ENCODE results near the gene RBPJ.
"Not testable (repeated sequence)": the region's sequence is repeated elsewhere in the genome, so short reads cannot be mapped to it uniquely, and the experiment has no call there.

Gene RBPJ

DNA sequence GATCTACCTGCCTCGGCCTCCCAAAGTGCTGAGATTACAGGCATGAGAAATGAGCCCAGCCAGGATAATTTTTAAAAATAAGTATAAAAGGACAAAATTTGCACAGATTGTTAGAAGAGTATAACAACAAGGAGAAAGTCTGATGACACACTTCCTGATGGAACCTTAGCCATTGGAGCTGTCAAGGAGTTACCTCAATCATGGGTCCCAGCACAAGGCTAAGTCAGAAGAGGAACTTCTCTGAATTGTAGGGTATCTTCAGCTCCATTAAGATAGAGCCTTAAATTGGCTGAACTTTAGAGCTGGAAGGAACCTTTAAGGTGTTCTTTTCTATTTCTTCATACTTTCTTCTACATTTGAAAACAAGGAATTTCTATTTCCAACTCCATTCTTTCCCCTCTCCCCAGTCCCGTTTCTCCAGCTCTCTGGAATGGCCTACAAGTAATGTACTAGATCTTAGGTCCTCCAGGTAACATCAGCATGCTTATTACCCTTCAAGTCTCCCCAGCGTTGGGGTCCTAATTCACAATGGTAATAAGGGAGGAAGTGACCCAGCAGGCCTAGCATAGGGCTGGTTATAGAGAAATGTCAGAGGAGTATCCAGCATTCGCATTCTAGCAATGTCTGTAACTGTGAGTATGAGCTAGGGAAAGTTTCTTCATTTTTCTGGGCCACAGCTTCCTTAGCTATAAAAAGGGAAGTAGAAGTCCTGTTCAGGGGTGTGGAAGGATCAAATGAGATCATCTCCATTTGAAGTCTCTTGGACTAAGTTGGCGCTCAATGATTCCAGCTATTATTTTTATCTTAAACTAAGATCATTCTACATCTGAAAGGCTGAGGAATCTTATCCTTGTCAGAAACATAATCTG lies 18.5 kb upstream of the RBPJ start:
- DNase-seq = no peak

DNA sequence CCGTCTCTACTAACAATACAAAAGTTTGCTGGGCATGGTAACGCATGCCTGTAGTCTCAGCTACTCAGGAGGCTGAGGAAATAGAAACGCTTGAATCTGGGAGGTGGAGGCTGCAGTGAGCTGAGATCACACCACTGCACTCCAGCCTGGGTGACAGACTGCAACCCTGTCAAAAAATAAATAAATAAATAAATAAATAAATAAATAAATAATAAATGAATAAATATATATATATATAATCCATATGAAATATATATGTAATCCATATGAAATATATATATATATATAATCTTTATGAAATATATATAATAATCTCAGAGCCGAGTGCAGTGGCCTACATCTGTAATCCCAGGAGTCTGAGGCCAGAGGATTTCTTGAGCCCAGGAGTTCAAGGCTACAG lies 17.8 kb upstream of the RBPJ start:
- DNase-seq = no peak

DNA sequence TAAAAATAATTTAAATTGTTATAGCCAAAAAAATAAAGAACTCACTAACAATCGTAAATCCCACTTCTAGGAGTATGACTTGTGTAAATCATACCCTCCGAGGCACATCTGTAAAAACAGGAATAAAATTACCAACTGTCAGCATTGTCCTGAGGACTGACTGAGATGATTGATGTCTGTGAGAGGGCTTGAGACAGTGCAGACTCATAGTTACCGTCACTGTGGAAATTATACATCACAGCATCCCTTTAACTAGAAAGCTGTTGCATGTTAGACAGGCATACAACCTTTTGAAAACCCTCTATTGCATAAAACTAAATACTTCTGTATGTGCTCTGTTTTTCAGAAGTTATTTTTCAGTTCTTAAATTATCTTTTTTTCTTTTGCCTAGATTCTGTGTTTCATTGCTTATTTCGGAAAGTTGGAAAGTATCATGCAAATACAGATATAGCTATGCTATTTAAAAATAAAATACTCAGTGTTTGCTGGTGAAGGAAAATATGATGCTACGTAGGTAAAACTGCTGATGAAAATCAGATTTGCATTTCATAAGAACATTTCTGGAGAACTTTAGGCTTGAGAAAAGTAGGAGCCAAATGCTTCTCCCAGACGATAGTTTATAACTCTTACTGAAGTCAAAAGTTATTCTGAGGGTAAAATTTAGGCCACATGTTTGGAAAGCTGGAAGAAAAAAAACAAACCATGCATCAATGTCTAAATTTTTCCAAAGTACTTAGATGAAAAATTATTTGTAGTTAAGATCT lies 13.6 kb upstream of the RBPJ start:
- no peak for DNase-seq

DNA sequence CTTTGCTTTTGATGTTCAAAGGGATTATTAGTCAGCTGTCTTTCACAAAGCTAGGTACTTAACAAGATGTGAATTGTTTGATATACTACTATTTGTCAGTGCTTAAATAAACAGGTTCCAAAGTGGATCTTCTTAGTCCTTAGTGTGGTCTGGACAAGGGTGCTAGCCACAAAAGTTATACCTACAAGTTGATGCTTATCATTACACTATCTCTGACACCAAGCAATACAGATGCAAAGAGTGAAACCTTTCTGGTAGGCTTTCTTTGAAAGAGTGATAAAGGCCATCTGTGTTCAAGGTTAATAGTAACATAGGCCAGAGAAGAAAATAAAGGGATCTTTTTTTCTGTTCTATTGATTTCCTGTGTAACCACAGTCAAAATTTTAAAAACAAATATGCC lies 12.2 kb upstream of the RBPJ start:
- DNase-seq = no peak

DNA sequence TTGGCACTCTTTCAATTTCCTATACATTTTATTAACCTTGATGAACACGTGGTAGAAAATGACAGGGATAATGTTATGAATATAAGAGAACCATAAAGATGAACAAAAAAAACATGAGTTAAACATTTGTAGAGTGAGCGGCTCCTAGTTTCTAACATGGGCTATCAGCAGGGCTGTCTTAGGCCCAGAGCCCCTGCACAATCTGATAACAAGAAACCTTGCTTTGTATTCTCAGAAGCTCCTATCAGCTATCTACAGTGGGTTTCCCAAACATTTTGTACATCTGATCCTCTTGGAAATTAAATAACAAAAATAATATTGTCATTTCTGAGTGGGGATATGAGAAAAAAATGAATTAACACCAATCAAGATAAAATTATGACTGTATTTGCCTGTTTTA lies 10.6 kb upstream of the RBPJ start:
- no peak for DNase-seq

DNA sequence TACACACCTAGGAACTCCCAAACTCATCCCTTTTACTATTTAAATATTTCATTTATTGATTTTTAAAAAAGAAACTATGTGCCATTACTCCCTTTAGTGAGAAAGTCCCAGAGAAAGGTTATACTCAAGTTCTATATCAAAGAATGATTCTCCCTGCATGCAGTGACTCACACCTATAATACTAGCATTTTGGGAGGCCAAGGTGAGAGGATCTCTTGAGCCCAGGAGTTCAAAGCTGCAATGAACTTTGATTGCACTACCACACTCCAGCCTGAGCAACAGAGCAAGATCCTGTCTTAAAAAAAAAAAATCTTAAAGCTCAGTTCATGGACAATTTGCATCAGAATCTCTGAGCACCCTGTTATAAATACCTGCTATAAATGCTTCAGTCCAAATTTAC lies 9.2 kb upstream of the RBPJ start:
- no peak for DNase-seq

DNA sequence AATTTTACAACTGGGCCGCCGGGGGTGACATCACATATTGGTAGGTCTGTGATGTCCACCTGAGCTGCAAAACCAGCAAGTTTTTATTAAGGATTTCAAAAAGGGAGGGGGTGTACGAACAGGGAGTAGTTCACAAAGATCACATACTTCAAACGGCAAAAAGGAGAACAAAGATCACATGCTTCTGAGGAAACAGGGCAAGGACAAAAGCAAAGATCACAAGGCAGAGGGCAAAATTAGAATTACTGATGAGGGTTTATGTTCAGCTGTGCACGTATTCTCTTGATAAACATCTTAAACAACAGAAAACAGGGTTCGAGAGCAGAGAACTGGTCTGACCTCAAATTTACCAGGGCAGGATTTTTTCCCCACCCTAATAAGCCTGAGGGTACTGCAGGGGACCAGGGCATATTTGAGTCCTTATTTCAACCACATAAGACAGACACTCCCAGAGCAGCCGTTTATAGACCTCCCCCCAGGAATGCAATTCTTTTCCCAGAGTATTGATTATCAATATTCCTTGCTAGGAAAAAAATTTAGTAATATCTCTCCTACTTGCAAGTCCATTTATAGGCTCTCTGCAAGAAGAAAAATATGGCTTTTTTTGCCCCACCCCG lies 5.4 kb upstream of the RBPJ start:
- DNase-seq = not testable (repeated sequence)

DNA sequence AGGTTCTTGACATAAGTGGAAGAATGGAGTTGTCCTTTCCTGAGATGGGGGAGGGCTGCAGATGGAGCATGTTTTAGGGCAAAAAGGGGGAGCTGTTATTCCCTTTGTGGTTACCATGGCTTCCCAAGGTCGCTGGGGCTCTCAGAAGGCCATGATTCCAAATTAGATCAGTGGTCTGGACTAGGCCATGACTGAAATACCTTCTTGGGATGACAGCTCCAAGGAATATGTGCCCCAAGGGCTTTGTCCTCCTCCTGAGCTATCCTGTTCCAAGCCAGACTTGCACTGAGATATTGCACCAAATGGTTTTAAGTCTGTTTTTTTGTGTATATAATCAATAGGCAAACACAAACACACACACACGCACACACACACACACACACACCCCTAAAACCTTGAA lies 3.0 kb upstream of the RBPJ start:
- DNase-seq = no peak

DNA sequence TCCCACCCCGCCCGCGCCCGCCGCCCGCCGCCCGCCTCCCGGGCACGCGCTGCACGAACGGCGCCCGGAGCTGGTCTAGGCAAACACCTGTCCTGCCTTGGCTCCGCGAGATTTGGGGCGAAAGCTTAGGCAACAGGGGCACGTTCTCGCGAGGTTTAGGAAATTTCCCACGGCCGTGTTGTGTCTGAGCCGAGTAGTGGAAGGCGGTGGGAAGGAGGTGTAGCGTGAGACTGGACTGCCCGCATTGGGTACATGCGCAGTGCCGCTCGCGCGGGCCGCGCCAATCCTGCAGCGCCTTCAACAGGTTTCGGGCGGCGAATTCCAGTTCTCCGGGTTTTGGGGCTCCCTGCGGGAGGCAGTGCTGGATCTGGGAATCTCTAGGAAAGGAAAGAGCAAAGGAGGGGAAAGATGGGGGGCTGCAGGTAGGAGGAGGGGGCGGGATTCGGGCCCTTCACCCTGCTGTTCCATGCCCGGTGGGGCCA lies 1.3 kb upstream of the RBPJ start:
- DNase-seq = peak; percentile 98

DNA sequence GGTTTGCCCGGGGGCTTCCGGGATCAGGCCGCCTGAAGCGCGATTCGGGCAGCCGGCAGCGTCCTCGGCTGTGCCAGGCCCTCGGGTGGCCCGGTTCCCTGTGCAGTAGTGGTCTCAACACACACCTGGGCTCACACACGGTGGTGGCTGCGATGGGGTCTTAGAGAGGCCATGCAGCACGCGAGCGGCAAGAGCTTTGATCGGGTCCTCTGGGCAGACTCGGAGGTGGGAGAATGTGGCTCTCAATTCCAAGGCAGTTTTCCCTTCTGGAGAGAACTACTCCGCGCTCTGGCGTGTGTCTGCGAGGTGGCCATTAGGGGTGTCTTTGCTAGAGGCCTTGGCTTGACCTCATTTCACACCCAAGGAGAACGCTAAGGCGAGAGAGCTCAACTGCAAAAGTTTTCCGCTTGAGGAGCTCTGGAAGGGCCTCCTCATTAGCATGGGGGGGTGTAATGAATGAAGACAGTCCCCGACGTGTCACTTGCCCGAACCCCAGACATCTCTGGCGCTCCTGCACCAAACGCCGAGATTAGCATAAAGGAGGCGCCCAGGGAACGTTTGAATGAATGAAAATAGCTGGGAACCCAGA lies 771 bp upstream of the RBPJ start:
- DNase-seq = no peak

DNA sequence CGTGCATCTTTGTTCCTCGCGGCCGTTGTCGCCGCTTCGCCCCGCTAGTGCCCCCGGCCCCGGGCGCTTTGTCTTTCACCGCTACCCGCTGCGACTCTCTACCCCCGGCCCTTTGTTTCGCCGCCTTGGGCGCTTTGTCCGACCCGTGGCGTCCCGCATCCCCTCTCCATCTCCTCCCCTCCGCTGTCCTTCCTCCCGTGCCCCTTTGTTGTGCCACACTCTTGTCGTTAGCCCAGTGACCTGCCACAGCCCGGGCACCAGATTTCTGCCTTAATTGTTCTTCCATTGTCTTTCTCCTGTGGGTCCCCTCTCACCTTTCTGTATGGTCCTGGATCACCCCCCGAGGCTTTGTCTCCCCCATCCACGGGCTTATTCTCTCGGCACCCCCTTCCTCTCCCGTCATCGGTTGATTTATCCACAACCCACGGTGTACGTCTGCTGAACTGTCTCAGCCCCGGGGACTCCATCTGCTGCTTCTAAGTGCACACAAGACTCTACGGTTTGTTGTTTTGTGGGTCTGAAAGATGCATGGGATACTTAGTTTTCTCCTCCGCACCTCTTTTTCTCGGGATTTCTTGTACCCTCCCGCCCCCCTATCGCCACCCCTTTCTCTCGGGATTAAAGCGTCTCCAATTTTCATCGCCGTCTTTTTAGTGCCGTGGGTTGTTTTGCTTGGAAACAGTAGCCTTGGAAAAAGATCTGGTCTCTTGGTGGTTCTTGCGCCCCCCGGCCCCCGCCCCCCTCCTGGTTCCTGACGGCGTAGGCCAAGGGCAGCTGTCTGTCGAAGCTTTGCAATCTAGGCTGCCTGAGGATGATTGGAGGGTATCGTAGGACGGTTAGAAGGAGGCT lies 783 bp downstream of the RBPJ start:
- peak; percentile 72 for DNase-seq

DNA sequence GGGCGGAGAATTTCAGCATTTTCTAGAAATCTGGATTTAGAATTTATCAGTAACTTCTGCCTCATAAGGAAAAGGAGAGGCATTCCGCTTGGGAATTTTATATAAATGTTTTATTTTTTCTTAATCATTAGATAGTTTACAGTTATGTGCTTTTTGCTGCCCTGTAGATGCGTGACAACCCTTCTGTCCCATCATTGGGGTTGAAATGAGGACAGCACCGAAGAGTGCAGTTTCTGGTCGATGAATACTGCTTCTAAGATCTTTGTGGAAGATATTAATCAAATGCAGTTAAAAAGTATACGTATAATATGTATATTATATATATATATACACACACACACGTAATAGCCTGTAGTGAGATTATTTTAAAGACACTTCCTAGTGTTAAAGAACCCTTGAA lies 1.5 kb downstream of the RBPJ start:
- DNase-seq = no peak

DNA sequence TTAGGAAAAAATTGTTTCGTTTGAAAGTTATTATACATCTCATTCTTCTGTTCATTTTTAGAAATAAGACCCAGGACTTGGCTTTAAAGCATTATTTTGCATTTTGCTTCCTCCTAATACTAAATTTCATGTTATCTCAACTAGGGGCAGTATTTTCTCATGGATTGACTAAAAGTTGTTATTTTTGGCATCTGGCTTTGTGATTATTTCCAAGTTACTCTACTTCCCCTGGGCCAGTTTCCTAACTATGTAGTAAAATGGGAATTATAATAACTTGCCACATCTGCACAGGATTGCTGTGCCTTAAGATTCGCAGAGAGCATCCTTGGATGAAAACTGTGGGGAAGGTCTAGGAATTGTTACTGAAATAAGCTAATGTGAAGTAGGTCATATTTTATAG lies 3.0 kb downstream of the RBPJ start:
- DNase-seq = no peak

DNA sequence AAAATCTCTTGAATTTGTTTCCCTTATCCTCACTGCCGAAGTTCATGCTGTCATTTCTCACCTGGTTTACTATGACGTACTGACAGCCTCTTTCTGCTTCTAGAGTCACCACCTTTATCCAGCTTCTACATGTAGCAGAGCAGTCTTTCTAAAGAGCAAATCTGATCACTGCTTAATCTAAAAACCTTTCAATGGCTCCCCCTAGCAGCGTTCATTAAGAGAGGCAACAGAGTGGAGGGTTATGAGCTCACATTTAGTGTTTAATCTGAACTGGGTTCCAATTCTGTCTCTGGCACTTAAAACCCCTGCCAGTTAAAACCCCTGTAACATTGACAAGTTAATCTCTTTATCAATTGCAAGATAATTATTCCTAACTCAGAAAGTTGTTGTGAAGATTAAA lies 4.4 kb downstream of the RBPJ start:
- DNase-seq = no peak

DNA sequence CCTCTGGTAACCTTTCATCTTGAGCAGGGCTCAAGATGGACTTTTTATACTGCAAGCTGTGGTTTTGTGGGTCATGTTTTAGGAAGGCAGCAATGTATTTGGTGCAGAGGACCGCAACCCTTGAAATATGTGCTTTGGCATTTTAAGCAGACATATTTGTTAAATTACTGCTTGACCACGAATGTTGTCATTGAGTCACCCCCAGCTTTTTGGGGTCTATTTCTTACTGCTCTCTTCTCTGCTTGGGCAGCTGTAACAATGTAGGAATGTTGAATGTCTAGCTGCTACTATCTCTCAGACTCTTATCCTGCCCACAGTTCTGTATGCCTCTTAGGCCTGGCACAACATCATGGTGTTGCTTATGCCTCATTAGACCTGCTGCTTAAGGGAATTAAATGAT lies 6.0 kb downstream of the RBPJ start:
- no peak for DNase-seq

DNA sequence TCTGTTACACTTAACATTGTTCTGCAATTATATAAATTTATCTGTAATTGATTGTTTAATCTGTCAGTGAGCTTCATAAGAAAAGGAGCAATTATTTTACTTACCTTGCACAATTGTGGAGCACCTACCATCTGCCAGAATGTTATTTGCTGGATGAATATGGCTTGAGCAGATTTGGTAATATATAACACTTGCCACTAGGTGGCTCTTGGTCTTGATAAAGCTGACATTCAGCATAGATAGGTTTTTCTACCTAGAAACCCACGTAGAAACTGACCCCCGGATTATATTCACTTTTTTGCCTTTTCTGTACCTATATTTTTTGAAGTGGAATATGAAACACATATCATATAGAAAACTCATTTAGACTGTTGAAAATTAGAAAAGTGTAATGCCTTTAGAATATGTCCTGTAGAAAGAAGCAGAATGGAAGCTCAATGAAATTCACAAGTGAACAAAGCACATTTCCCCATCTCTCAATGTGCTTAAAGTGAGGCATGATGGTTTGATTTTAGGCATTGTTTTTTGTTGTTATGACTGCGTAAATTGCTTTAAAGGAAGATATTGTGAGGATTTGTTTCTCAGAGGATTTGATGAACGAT lies 9.5 kb downstream of the RBPJ start:
- no peak for DNase-seq

DNA sequence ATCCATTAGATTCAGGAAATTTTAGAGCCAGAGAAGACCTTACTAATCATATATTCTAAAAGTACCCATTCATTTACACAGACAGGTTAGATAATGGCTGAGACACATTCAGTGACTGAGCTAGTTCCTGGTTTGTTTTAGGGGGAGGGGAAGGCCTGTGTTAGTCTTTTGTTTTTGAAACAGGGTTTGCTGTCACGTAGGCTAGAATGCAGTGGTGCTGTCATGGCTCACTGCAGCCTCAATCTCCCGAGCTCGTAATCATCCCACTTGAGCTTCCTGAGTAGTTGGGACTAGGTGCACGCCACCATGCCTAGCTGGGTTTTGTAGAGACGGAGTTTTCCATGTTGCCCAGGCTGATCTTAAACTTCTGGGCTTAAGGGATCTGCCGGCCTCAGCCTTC lies 10.1 kb downstream of the RBPJ start:
- no peak for DNase-seq

DNA sequence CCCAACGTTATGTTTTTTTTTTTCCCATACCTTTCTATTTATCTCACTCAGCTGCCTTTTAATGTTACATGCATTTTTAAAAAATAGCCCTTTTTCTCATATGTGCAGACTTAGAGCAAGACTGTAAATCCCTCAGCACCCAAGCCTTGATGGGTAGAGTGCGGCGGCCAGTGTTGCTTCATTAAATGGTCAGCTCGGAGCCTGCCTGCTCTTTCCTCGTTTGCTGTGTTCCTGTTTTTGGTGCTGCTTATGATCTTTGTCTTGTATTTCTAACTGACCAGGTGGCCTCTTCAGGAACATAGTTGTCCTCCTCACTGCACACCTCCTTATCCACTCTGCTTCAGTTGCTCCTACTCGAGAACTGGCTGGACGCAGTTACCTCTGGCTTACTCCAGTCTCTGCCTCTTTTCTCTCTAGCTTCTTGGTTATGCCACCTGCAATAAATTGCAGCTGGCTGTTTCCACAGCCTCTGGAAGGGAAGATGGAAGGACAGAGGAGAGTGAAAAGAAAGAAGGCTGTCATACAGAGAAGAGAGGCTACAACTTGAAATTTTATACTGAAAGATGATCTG lies 10.7 kb downstream of the RBPJ start:
- DNase-seq = no peak

DNA sequence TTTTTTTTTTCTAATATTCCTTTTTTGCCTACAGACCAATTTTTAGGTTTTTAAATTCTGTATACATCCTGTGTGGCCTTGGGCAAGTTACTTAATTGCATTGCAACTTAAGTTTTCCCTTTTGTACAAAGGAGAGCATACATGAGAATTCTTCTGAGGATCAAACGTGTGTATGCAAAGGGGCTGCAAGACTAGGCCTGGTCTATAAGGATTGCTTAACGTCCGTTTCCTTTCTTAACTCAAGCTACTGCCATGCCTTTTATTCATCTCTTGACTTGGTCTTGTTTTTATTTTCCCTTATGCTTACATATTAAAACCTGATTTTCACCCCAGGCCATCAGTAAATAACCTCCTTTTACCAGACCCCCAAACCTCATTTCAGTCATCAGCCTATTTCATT lies 13.6 kb downstream of the RBPJ start:
- DNase-seq = no peak

DNA sequence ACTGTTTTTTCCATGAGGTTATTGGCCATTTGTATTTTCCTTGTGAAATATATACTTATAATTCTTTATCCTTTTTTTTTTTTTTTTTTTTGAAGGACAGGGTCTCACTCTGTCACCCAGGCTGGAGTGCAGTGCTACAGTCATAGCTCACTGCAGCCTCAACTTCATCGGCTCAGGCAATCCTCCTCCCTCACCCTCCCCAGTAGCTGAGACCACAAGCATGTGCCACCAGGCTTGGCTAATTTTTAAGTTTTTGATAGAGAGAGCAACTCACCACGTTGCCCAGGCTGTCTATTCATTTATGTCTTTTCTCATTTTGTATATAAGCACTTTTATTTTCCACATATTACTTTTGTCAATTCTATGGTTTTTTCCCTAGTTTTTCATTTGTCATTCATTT lies 16.8 kb downstream of the RBPJ start:
- DNase-seq = no peak

DNA sequence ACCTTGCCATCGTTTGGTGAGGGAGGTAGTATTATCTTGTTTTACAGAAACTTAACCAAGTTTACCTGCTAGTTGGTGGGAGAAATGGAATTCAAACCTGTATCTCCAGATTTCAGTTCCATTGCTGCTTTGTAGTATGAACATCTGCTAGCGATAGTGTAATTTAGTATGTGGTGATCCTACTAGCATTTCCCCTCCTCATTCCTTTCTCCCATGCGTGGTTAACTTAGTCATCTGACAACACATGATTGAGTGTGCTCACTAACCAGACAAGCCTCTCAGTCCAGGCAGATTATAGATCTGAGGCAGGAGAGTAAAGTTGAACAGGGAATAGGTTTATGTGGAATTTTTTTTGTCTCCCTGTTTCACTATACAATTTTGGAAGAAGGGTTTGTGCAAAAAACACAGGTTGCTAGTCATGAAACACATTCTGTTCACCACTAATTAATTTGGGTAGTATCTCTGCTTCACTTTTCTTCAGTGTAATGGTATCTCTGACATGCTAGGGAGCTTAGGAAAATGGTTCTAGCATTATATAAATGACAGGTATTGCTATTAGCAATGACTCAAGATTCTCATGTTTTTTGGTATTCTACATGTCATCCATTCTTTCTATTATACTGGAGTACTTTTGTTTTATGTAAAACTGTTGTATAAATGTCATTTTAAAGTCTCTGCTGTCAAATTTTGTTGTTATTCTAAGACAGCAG lies 21.7 kb downstream of the RBPJ start:
- DNase-seq = no peak
